Measurements from ENCODE around the gene GSDMA.
A peak's percentile ranks its signal among the peaks of the same experiment; 100 is the strongest.

The GSDMA gene

DNA sequence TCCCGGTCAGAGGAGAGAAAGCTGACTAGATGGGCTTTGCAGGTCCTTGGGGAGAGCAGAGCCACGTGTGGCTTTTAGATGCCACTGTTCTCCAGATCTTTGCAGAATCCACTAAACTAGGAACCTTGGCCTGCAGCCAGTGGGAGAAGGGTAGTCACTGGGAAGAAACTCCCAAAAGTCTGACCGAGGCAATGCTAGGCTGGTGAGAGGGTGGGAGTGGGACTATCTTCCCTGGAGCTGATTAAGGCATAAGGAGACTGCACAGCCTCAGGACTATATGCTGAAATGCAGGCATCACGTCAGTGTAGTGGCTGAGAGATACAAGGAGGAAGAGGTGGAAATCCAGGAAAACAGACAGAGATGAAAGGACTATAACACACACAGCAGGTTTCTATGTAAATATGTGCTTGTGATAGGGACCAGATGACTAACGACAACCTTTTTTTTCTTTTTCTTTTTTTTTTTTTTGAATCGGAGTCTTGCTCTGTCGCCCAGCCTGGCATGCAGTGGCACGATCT is 2.2 kb upstream of the GSDMA start:
- DNase-seq (ENCODE audit: low read depth in 2 of 2): no peak

DNA sequence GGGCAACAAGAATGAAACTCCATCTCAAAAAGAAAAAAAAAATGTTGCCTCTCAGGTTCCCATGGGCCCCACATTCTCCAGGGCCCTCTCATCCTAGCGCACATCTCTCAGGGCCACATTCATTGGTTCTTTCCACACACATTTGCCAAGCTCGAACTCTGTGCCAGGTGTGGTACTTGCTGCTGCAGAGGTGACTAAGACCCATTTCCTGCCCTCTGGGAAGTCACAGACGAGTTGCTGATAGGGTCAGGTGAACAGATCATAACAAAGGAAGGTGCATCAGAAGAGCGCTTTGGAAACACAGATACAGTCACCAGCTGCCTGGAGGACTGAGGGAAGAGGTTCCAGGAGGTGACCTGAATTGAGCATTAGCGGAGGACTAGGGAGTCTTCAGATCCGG is 1.0 kb downstream of the GSDMA start:
- DNase-seq (ENCODE audit: low read depth in 2 of 2): no peak

DNA sequence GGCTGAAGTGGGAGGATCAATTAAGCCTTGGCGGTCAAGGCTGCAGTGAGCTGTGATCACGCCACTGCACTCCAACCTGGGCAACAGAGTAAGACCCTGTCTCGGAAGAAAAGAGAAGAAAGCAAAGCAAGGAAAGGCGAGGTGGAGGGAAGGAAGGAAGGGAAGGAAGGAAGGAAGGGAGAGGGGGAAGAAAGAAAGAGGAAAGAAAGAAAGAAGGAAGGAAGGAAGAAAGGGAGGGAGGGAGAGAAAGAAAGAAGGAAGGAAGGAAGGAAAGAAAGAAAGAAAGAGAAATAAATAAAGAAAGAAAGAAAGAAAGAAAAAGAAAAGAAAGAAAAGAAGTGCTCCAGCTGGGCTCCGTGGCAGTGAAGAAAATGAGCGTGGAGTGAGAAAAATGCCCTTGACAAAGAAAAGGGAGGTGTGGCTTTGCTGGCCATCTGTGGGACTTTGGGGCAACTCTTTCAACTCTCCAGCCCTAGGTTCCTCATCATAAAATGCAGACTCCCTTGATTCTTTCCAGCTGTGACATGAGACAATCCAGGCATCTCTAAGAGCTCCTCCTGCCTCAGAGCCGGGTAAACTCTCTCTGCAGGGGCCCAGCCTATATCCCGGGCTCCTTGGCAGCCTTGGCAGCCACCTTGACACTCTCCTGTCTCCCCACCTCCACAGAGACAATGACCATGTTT is 2.4 kb downstream of the GSDMA start:
- DNase-seq (ENCODE audit: low read depth in 2 of 2): no peak

DNA sequence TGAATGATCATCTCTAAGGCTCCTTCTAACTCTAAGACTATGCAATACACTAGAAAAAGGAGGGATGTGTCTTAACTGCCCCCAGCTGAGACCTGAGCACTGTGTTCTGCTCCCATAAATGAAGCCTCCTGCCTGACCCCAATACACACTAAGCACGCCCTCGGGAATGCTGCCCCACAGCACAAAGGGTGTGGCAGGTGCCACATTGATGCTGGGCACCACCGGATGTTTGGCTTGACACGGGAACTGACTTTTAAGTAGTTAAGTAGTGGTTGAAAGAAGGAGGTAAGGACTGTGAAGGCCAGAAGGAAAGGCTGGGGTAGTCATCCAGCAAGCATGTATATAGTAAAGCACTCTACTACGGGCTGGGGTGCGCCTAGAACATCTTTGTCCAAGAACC is 4.0 kb downstream of the GSDMA start:
- no peak for DNase-seq (ENCODE audit: low read depth in 2 of 2)

DNA sequence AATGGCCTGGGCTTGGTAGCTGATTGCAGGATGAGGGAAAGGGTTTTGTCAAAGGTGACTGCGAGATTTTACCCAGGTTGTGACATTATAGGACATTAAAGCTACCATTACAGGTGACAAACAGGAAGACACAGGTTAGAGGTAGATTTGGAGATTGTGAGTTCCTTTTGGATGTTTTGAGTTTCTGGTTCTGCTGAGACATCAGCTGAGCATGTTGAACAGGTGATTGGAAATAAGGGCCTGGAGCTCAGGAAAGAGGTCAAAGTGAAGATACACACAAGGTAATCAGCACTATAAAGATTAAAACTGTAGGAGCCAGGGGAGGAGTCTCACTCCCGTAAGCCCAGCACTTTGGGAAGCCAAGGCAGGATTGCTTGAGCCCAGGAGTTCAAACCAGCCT is 6.0 kb downstream of the GSDMA start:
- DNase-seq (ENCODE audit: low read depth in 2 of 2): no peak

DNA sequence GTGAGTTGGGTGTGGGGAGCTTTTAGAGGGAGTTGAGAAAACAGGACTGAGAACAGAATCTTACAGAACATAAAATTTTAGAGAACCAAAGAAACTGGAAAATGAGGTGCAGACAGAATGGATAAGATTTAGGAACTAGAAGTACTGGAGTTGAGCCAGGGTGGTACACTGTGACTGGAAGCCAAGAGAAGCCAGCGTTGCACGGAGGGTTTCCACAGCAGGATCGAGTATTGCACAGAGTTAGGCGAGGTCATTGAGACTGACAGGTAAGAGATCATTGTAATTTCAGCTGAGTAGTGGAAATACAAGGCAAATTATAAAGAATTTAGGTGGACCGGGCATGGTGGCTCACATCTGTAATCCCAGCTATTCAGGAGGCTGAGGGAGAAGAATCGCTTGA is 6.6 kb downstream of the GSDMA start:
- no peak for DNase-seq (ENCODE audit: low read depth in 2 of 2)

DNA sequence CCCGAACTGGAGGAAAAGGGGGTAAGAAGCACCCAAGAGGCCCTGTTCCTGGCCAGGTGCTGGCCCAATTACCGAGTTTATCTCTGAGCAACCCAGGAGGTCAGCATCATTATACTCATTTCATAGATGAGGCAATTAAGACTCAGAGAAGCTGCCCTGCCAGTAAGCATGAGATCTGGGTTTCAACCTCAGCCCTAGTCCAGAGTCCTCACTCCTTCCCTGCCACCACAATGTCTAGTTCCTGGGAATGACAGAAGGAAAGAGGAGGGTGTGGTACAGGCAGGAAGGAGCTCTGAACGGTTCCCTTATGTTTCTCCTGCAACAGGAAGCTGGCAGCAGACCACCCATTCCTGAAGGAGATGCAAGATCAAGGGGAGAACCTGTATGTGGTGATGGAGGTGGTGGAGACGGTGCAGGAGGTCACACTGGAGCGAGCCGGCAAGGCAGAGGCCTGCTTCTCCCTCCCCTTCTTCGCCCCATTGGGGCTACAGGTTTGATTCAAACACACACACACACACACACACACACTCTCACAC is 7.4 kb downstream of the GSDMA start:
- DNase-seq (ENCODE audit: low read depth in 2 of 2): no peak

DNA sequence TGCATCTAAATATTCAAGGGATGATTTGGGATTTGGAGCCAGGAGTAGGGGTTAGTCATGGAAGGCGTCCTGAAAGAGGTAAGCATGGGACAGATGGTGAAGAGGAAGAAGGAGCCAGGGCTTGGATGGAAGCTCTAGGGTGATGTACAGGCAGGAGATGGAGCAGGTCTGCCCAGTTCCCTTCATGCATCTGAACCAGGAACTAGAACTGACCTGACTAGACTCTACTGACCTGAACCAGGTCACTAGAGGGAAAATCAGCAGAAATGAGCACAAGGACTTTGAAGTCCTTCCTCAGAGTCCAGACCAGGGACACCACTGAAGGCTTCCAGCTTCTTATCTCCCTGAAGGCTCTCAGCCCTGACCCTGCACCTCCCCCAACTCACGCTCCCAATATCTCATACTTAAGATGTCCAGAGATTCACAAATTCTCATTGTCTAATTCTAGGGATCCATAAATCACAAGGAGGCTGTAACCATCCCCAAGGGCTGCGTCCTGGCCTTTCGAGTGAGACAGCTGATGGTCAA is 8.3 kb downstream of the GSDMA start:
- no peak for DNase-seq (ENCODE audit: low read depth in 2 of 2)

DNA sequence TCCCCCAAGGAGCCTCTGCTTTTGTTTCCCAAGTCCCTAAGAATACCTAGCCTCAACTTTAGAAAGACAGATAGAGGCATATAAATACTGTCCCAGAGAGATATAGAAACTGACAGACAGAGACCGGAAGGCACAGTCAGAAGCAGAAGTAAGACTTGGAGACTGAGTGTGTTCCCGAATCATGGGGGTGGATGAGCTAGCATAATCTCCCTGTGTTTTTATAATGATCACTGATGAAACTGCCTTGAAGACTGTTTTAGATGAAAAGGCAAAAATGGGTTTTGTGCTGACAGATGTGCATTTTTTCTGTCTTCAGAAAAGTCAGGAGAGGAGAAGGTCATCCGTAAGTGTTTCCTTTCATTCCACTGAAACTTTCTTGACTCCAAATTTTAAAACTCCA is 9.5 kb downstream of the GSDMA start:
- no peak for DNase-seq (ENCODE audit: low read depth in 2 of 2)

DNA sequence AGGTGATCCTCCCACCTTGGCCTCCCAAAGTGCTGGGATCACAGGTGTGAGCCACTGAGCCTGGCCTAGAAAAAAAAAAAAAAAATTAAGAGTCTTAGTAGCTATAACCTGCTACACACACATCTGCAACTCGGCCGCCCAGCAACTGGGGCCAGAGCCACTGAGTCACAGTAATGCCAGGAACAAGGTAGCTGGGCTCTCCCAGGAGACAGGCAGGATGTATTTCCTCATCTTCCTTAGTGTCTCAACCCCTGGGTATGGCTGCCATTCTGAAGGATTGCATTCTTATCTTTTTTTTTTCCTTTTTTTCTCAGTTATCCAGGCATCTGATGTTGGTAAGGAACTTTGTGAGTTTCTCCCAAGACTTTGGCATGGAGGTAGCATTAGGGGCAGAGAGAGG is 10.7 kb downstream of the GSDMA start:
- DNase-seq (ENCODE audit: low read depth in 2 of 2): no peak

DNA sequence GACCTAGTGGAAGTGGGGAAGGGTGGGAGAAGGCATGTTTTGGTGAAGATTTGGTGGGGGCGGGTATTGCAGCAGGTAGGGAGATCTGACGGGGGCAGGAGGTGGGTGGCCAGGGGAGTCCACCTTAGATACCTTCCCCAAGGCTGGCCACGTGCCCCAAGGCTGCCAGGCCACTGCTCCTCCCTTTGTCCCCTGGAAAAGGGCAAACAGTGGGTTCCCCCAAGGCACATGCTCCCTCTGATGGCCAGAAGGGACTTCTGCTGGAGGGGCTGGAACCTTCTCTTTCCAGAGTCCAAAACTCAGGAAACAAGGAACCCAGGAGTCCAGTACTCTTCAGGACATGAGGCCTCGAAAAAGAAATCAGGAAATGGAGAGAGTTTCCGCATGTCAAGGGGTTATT is 11.6 kb downstream of the GSDMA start:
- no peak for DNase-seq (ENCODE audit: low read depth in 2 of 2)

DNA sequence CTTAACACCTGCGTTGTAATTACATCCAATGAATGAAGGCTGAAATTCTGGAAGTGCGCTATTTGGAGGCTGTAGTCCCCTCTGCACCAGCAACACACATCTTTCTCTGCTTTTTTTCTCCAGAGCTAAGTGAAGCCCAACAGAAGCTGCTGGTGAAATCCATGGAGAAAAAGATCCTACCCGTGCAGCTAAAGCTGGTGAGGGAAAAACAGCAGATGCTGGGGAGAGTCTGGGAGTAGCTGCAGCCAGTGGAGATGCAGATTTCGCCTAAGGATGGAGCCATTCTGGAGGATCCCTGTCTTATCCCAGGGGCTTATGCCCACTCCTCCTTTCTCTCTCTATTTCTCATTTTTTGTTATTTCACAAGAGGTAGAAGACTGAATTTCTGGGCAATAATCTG is 13.0 kb downstream of the GSDMA start:
- DNase-seq (ENCODE audit: low read depth in 2 of 2): no peak

DNA sequence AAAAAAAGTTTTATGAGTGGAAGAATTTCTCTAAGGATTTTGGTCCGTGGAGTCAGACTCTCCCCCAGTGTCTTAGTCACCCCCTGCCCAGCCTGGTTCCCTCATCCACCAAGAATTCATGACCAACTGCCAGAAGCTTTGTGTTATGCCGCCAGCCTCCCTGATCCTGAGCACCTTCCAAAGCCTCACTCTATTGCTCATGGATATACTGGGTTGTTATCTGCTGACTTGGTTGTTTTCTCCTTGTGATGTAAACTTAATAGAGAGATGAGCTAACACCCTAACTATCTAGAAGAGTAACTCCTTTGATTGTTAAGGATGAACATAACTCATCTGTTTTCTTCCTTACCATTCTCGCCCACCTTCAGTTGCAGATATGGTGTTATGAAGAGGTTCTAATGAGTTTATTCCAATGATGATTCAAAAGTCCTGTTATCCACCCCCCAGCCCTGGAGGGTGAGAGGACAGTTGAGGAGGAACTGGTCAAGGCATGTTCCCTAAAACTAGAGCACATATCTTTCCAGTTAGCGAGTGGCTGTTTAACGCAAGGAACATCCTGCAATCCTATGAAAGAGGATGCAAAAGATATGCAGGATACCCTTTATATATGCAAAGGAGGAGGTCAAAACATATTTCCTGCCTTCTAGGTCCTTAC is 16.3 kb downstream of the GSDMA start:
- no peak for DNase-seq (ENCODE audit: low read depth in 2 of 2)

DNA sequence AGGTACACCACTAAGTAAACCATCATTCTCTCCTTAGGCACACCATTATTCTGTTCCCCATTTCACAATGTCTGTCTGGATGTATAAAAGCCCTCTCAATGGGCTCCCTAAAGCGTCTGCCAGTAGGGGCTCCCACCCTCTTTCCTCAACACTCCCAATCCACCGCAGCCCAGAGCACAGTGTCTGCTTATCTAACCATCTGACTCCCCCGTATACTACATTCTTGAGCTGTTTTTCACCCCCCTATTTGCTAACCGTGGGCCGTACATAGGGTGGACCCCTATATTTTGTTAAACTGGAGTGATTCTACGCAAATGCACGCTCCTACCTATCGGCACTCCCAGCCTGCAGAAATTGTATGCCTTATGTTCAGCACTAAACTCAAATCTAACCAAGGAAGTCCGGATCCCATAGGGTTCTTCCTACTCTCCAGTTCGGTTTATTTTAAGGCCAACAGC is 17.1 kb downstream of the GSDMA start:
- no peak for DNase-seq (ENCODE audit: low read depth in 2 of 2)

DNA sequence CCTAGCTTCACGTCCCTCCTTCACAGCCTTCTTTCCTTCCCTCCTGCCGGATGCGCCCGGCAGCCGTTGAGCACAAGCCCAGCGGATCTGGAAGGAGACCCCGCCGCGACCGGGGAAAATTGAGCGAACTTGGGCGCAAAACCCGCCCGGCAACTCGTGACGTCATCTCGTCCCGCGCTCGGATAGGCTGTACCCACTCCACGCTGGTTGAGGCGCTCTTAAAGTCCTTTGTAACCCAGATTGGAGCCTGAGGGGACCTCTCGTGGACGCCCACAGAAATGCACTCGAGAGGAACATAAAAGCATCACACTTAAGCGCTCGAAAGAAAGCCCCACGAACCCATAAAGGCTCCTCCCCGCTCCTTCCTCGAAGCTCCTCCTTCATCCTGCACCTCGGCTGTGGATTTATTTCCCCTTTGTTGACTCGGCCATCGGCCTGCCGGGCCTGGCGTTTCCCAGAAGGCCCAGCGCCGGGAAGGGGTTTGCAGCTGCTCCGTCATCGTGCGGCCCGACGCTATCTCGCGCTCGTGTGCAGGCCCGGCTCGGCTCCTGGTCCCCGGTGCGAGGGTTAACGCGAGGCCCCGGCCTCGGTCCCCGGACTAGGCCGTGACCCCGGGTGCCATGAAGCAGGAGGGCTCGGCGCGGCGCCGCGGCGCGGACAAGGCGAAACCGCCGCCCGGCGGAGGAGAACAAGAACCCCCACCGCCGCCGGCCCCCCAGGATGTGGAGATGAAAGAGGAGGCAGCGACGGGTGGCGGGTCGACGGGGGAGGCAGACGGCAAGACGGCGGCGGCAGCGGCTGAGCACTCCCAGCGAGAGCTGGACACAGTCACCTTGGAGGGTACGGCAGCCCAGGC is 17.8 kb downstream of the GSDMA start, which contains the start of gene PSMD3:
Gene PSMD3 (plus strand): TSS at position 457 of the 856 bp plus-strand sequence. CDS start 164 bp downstream, at position 621.
- peak; percentile 94 to 96 for DNase-seq (ENCODE audit: low read depth in 2 of 2)

DNA sequence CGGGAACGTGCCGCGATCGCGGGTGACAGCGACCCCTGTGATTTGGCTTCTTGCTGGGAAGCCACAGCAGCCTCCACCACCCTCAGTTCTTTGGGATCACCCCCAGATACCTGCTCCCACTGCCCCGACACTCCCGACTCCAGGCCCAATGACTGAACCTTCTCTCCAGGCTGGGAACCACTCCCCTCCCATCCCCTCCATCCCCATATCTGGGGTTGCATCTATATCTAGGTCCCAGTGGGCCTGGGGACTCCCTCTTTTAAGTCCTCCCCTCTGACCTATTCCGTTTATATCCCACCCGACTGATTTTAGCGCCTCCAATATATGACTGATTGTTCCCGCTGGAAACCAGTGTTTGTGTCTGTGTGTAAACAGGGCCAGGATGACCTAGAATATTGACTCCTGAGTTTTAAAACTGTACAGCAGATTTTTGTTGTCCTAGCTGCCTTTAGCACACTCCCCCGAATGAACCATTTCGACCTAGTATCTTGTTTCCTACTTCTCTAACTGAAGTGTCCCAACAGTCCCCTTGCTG is 18.5 kb downstream of the GSDMA start:
- DNase-seq (ENCODE audit: low read depth in 2 of 2): no peak

DNA sequence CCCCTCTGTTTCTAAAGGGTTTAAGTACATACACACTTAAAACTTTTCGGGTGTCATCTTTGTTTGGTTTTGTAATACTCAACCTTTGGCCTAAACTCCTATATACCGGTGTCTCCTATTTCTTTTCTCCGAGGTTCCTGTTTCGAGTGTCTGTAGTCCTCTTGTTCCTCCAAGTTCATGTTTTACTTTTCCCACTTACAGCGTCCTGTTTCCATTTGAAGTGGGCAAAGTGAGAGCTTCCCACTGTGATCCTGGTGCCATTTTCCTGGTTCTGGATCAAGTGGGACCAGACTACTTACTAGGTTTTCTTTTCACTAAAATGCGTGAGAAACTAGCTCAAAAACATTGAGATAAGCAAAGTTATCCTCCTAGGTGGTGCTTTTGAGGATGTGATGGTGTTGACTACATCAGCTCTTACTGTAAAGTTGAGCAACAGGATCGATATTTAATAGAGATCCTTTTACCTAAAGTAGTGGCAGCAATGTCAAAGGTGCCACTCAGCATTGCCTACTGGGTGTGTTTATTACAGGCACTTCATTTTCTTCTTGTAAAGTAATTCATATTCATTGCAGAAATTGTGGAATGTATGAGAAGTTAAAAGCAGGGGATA is 19.1 kb downstream of the GSDMA start:
- no peak for DNase-seq (ENCODE audit: low read depth in 2 of 2)

DNA sequence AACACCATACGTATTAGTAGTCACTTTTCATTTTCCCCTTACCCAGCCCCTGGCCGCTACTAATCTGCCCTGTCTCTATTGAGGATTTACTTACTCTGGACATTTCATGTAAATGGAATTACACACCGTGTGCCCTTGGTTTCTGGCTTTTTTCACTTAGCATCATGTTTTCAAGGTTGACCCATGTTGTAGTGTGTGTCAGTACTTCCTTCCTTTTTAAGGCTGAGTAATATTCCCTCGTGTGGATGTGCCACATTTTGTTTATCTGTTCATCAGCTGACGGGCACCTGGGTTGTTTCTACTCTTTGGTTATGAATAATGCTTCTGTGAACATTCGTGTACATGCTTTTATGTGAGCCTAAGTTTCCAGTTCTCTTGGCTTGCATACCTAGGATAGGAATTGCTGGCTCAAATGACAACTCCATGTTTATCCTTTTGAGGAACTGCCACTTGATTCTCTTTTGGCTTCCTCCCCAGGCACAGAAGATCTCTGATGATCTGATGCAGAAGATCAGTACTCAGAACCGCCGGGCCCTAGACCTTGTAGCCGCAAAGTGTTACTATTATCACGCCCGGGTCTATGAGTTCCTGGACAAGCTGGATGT is 25.5 kb downstream of the GSDMA start:
- DNase-seq (ENCODE audit: low read depth in 2 of 2): no peak

DNA sequence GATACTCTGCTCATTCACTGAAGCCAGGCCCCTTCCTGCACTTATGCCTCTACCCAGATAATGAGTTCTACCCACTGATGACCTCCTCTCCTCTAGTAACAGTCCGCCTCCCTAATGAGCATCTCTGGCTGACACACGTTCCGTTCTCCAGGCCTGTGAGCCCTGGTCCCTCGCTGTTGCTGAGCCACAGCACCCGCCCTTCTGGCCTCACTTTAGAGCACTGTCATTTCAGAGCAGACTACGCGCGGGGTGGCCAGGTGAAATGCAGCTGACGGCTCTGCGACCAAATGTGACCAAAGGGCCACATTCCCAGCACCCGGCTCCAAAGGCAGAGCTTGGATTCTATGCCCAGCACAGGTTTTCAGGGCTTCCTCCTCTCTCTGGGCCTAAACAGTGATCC is 31.6 kb downstream of the GSDMA start:
- no peak for DNase-seq (ENCODE audit: low read depth in 2 of 2)

DNA sequence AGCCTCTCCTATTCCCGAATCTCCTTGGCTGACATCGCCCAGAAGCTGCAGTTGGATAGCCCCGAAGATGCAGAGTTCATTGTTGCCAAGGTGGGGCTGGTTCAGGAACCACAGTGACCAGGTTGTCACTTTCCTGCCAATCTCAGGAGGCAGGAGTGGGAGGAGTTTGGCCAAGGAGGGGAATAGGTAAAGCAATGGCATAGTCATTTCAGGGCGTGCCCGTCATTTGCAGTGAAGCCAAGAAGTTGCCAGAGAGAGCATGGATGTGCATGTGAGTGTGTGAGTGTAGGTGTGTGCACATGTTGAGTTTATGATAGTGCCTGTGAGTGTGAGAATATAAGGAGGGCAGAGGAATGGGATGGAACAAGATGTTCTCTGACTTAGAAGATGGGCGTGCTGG is 32.6 kb downstream of the GSDMA start:
- DNase-seq (ENCODE audit: low read depth in 2 of 2): no peak

DNA sequence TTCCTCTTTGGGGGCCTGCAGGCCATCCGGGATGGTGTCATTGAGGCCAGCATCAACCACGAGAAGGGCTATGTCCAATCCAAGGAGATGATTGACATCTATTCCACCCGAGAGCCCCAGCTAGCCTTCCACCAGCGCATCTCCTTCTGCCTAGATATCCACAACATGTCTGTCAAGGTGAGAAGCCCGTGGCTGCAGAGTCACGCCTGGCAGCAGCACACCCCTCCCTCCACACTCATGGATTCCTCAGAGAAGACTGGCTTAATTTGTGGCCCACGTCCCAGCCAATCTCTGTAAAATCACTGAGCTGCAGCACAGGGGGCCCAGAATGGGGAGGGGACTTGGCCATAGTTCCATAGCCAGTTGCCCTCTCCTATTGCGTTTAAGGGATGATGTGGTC is 33.4 kb downstream of the GSDMA start:
- no peak for DNase-seq (ENCODE audit: low read depth in 2 of 2)
